Small intestine (tissue), 7 donors: ENCODE data around the gene GLRA2. TPM values are rescaled to one million over a fixed set of nuclear protein-coding genes. Genes with fewer than 3 reads are reported as not detected.
A peak's percentile ranks its signal among the peaks of the same experiment; 100 is the strongest.
"Not testable (repeated sequence)": the region's sequence is repeated elsewhere in the genome, so short reads cannot be mapped to it uniquely, and the experiment has no call there.

Source experiments
- DNase-seq, 2 donors: peaks; one replicate each; pipeline versions ENCODE4 v3.0.0 to v3.0.0-alpha.2; 2013
- FAIRE-seq: peaks from 2 replicates; lab custom pipeline; 2012; peaks lifted over from hg19 to GRCh38; lab: Jason Lieb, UNC
- H3K27ac ChIP-seq, 3 donors: one replicate each; pipeline ENCODE4 v1.5.1; 2013; ENCODE audit warnings: low read length in 2 of 3, mild to moderate bottlenecking in 2 of 3, control low read depth in 1 of 3, inconsistent platforms in 1 of 3, low read depth in 1 of 3, moderate library complexity in 1 of 3
- H3K27me3 ChIP-seq, 3 donors: one replicate each; pipeline ENCODE4 v1.6.1; 2013; ENCODE audit warnings: low read length in 3 of 3, inconsistent platforms in 1 of 3; ENCODE audit not compliant: control insufficient read depth in 3 of 3, insufficient read depth in 3 of 3
- H3K36me3 ChIP-seq, 3 donors: one replicate each; pipeline ENCODE4 v1.6.1; 2013; ENCODE audit warnings: low read length in 3 of 3, inconsistent platforms in 1 of 3, low read depth in 1 of 3, mild to moderate bottlenecking in 1 of 3, moderate library complexity in 1 of 3; ENCODE audit not compliant: control insufficient read depth in 3 of 3, insufficient read depth in 2 of 3
- H3K4me1 ChIP-seq, 3 donors: one replicate each; pipeline ENCODE4 v1.6.1; 2013; ENCODE audit warnings: low read length in 2 of 3, inconsistent platforms in 1 of 3, low read depth in 1 of 3, mild to moderate bottlenecking in 1 of 3, moderate library complexity in 1 of 3; ENCODE audit not compliant: control insufficient read depth in 3 of 3, insufficient read depth in 2 of 3
- H3K4me3 ChIP-seq, 3 donors: one replicate each; pipeline ENCODE4 v1.5.1; 2013; ENCODE audit warnings: low read length in 3 of 3, control low read depth in 1 of 3, inconsistent platforms in 1 of 3, low read depth in 1 of 3, mild to moderate bottlenecking in 1 of 3, moderate library complexity in 1 of 3
- H3K9me3 ChIP-seq, 2 donors: one replicate each; pipeline ENCODE4 v1.6.1; 2013; ENCODE audit warnings: low read depth in 1 of 2, low read length in 1 of 2; ENCODE audit not compliant: control insufficient read depth in 2 of 2, insufficient read depth in 1 of 2
- WGBS, 3 donors: extraction: QIAGEN DNeasy Blood & Tissue Kit; methylation state at CpG; one replicate each; pipeline ENCODE4 v1.1.7; 2013; 5-methylcytosine and 5-hydroxymethylcytosine counted together
- polyA plus RNA-seq, 4 donors: library from polyadenylated mRNA; stranded (reverse) in 3 of 4; unstranded in 1 of 4; fragments of 200-250 nt in 3 of 4; fragments of 120-200 nt in 1 of 4; gene quantifications; one replicate each; pipeline versions ENCODE4 v1.2.1 to v1.2.3, GENCODE V29; 2013
- donor health status: healthy with polysubstance abuse.
- donor health status: control.
- donor health status: control.
- donor health status: Bipolar disorder and iron deficiency.
- donor health status: healthy.

Gene GLRA2
- polyA plus RNA-seq, 4 donors = 0.15 to 0.33 TPM; not detected in 2

DNA sequence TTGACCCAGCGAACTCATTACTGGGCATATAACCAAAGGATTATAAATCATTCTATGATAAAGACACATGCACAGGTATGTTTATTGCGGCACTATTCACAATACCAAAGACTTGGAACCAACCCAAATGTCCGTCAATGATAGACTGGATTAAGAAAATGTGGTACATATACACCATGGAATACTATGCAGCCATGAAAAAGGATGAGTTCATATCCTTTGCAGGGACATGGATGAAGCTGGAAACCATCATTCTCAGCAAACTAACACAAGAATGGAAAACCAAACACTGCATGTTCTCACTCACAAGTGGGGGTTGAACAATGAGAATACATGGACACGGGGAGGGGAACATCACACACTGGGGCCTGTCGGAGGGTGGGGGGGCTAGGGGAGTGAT is 83.1 kb downstream of the GLRA2 start:
- DNase-seq, FAIRE-seq, H3K27ac ChIP-seq: not testable (repeated sequence)

DNA sequence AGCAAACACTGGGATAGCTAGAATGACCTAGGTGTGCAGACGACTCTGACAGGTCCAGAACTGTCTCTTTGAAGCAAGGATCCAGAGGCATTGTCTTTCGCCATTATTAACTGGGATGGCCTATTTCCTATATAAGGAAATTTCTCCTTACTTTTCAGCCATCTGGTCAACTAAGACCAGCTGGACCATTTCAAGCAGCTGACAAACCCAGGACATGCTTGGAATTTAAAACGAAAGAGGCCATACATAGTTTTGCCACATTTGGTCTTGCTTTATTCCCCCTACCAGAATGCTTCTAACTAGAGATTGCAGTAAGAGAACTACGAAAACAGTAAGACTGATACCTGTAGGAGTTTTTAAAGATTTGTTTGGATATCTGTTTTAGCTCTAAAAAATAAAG is 87.0 kb downstream of the GLRA2 start:
- 50 to 63% (median 50%) methylated on average over 4 of the region's 4 CpGs for WGBS, 3 donors
- Histone ChIP-seq H3K27me3 (no peaks in the 10 kb centered on the region), H3K4me1 (no peaks in the 10 kb centered on the region), H3K36me3 (no peaks in the 10 kb centered on the region), H3K27ac (peak overlapping the region in 1 of 3 donors; percentile 38), H3K4me3 (no peak overlapping the region), H3K9me3 (no peaks in the 10 kb centered on the region)
- no peak for FAIRE-seq
- peak; percentile 0 to 1 for DNase-seq

More for the DNA sequence above, 83.1 kb downstream of the GLRA2 start:
- not testable (repeated sequence) for H3K9me3 ChIP-seq, H3K36me3 ChIP-seq, H3K4me3 ChIP-seq, H3K4me1 ChIP-seq, H3K27me3 ChIP-seq
- 56 to 83% (median 69%) methylated on average over 5 of the region's 5 CpGs for whole genome bisulfite sequencing, 3 donors

DNA sequence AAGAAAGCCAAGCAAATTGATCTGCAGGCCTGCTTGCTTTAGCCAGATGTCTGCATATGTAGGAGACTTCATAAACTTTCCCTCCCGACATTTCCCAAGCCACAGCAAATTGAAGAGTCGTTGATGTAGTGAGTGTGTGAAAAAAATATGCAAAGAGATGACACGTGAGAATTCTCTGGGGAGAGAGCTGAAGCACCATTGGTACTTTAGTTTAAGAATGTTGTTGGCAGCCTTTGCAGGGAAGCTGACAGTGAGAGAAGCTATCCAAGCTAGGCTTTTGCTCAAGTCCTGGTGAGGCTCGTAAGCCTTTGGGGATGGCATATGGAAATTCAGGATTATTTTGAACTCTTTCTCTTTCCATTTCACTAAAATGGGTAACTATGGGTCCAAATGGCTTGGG is 87.5 kb downstream of the GLRA2 start:
- DNase-seq = no peak
- H3K4me1 ChIP-seq = no peaks in the 10 kb centered on the region
- no peaks in the 10 kb centered on the region for H3K27me3 ChIP-seq
- H3K4me3 ChIP-seq = no peak overlapping the region
- no peaks in the 10 kb centered on the region for H3K9me3 ChIP-seq
- H3K36me3 ChIP-seq = no peaks in the 10 kb centered on the region
- H3K27ac ChIP-seq = no peak overlapping the region
- 62 to 72% (median 67%) methylated on average over 4 of the region's 4 CpGs for WGBS, 3 donors
- no peak for FAIRE-seq

DNA sequence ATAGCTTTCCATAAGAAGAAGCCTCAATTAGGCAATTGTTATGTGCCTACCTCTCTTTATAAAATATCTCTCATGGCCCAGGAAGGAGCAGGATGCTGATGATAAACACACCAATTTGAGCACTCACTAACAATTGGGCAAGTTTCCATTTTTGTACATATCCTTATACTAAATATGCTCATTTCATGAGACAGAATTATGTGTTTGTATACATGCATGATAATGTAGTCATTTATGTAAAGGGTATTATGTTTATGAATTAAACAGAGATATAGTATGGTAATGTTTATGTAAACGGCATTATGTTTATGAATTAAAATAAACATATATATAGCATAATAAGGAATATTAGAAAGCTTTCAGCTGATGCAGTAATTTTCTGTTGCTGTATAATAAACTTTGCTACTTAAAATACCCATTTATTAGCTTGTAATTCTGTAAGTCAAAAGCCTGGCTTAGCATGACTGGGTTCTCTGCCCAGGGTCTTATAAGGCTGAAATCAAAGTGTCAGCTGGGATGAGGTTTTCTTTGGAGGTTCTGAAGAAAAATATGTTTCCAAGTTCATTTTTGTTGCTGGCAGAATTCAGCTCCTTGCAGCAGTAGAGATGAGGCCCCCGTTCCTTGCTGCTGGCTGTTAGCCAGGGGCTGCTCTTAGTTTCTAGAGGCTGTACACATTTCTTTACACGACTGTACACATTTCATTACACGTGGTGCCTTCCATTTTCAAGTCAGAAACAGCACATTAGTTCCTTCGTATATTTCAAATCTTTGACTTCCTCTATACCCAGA is 89.0 kb downstream of the GLRA2 start:
- Histone ChIP-seq H3K4me3 (no peak overlapping the region), H3K27me3 (no peaks in the 10 kb centered on the region), H3K36me3 (no peaks in the 10 kb centered on the region), H3K27ac (no peak overlapping the region), H3K4me1 (no peaks in the 10 kb centered on the region), H3K9me3 (no peaks in the 10 kb centered on the region)
- FAIRE-seq (no peak), DNase-seq (no peak)
- 52 to 63% (median 56%) methylated on average over 5 of the region's 5 CpGs for WGBS, 3 donors

DNA sequence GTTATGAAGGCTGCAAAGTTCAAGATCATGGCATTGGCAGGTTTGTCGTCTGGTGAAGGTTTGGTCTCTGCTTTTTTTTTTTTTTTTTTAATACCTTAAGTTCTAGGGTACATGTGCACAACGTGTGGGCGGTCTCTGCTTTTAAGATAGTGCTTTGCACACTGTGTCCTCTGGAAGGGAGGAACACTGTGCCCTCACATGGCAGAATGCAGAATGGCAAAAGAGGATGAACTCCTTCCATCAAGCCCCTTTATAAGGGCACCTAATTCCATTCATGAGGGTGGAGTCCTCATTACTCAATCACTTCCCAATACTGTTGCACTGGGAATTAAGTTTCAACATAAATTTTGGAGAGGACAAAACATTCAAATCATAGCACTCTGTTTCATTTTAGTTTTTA is 101.4 kb downstream of the GLRA2 start:
- 46 to 70% (median 48%) methylated on average over 3 of the region's 3 CpGs for WGBS, 3 donors
- no peaks in the 10 kb centered on the region for H3K27me3 ChIP-seq
- no peak overlapping the region for H3K27ac ChIP-seq
- H3K9me3 ChIP-seq = no peaks in the 10 kb centered on the region
- H3K36me3 ChIP-seq = no peaks in the 10 kb centered on the region
- FAIRE-seq (no peak), DNase-seq (no peak)
- H3K4me1 ChIP-seq = no peaks in the 10 kb centered on the region
- H3K4me3 ChIP-seq = no peak overlapping the region

DNA sequence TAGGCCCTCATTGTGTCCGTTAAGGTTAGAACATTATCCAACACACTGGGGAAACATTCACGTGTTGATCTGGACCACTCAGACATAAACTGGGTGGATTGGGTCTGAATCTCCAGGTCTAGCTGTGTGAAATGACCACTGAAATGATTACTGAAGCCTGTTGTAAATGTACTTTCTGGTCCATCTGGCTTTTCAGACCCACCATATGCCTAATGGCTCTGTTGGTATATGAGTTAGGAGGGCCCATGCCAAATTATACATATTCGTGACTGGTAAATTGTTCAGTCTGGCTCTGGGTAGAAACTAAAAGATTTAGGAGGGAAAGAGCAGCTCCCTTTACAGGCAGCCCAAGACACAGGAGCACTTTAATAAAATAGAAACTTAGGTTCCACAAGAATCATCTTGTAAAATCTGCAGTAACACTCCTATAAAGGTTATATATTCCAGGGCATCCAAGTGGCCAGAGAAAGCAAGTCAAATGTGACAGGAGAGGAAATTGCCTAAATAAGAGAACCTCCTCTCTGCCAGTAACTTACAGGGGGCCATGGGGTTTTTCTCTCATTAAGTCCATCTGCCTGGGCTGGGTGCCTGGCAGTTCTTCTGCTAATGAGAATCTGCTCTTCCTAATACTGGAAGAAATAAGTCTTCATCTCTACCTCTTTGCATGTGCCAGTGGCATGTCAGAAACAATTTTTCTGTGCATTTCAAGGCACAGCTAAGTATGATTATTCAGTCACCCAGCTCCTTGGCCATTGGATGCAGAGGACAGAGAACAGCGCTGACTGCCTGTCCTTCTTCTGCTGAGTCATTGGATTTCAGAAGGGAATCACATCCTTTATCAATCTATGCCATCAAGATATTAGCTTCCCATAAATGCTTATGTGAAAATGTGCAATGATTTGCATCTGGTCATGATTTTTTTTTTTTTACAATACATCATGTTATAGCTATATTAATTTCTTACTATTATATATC is 112.6 kb downstream of the GLRA2 start:
- Histone ChIP-seq H3K27ac (no peak overlapping the region), H3K27me3 (no peaks in the 10 kb centered on the region), H3K9me3 (no peaks in the 10 kb centered on the region), H3K4me3 (no peak overlapping the region), H3K4me1 (no peaks in the 10 kb centered on the region), H3K36me3 (no peaks in the 10 kb centered on the region)
- WGBS, 3 donors = 59 to 91% (median 87%) methylated on average over 4 of the region's 4 CpGs
- FAIRE-seq = no peak
- no peak for DNase-seq

DNA sequence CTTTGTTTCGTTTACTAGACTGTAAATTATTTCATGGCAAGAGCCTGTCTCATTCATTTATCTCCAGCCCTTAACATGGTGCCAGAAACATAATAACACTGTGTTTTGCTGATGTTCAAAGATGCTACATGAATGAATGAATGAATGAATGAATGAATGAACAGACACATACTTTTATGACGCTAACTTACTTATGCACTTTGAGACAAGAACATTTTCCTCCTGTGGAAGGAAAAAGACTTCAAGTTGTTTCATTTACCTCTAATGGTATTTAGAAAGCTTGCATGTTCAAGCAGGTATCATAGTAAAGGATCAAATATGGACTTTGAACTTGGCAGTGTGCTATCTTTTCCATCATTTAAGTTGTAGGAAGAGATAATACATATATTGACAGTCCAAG is 131.6 kb downstream of the GLRA2 start:
- H3K27me3 ChIP-seq = no peaks in the 10 kb centered on the region
- no peaks in the 10 kb centered on the region for H3K9me3 ChIP-seq
- no peaks in the 10 kb centered on the region for H3K36me3 ChIP-seq
- no peak overlapping the region for H3K4me3 ChIP-seq
- FAIRE-seq (no peak), DNase-seq (peak in 1 of 2 donors; percentile 9)
- whole genome bisulfite sequencing, 3 donors = 64 to 75% (median 67%) methylated on average over 2 of the region's 2 CpGs
- H3K27ac ChIP-seq = no peak overlapping the region
- peaks cover 0 to 7% (median 0%) of the 10 kb centered on the region in 3 donors for H3K4me1 ChIP-seq

DNA sequence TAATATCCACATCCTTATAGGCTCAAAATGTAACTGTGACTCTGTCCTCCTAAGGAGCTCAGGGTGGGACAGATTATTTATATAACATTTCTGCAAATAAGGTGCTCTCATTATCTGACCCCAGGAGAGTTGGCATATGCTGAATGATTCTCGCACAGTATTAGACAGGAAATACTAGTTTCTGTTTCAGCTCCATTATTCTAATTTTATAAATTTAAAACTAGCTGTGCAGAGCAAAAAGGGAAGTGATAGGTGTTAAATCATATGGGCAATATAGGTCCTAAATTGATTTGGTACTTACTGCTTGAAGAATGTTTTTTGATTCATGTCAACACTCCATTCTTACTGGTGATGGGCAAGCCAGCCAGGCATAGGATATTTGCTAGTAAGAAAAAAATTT is 141.5 kb downstream of the GLRA2 start:
- Histone ChIP-seq H3K36me3 (no peaks in the 10 kb centered on the region), H3K4me1 (peaks cover 0 to 6% (median 0%) of the 10 kb centered on the region in 3 donors), H3K9me3 (no peaks in the 10 kb centered on the region), H3K27ac (no peak overlapping the region), H3K27me3 (no peaks in the 10 kb centered on the region), H3K4me3 (no peak overlapping the region)
- FAIRE-seq (no peak), DNase-seq (no peak)
- 62 to 88% (median 68%) methylated on average over 1 of the region's 1 CpG for WGBS, 3 donors
